Measurements from ENCODE around the gene SH2D3A. TPM values are rescaled to one million over a fixed set of nuclear protein-coding genes. Genes with fewer than 3 reads are reported as not detected.

Gene SH2D3A
- total and polyA plus RNA-seq, 8 donors, result 10.1 to 33.0 (median 14.2) TPM

DNA sequence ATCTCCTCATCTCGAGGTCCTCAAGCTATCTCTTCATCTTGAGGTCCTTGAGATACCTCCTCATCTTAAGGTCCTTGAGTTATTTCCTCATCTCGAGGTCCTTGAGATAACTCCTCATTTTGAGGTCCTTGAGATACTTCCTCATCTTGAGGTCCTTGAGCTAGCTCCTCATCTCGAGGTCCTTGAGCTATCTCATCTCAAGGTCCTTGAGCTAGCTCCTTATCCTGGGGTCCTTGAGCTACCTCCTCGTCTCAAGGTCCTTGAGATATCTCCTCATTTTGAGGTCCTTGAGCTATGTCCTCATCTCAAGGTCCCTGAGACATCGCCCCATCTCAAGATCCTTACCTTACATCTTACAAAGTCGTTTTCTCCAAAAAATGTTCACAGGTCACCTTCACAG is 24.0 kb upstream of the SH2D3A start:
- no peak for FAIRE-seq
- intact Hi-C loops (cut with DNase I), result no loop called here

DNA sequence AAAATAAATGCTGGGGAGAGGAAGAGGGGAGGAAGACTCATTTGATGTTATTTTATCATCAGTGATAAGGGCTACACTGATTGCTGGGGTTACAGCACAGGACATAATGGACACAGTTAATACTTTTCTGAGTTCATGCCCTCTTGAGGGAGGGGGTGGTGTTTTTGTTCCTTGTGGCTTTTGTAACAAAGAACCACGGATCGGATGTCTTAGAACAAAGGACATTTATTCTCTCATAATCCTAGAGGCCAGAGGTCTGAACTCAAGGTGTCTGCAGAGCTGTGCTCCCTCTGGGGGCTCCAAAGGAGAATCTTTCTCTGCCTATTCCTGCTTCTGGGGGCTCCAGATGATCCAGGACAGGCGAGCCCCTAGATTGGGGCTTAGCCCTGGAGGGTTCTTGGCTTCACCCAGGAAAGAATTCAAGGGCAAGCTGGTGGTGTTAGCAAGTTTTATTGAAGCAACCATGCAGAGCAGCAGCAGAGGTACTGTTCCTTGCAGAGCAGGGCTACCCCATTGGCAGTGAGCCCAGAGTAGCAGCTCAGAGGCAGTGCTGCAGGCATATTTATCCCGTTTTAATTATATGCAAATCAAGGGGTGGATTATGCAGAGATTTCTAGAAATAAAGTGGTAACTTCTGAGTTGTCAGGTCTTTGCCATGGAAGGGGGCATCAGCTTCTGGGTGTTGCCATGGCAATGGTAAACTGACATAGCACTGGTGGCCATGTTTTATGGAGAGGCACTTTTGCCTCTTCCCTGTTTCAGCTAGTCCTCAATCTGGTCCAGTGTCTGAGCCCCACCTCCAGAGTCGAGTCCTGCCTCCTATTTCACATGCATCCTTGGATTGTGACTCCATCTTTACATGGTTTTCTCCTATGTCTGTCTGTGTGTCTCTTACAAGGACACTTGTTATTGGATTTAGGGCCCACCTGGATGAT is 23.2 kb upstream of the SH2D3A start:
- H3K36me3 ChIP-seq, result no peaks in the 10 kb centered on the region
- H3K4me3 ChIP-seq, result no peak overlapping the region
- intact Hi-C loops (cut with DNase I), result no loop called here
- 34 to 40% methylated on average over 5 of the region's 5 CpGs for WGBS, 2 donors
- no peak for DNase-seq
- TF ChIP-seq, protein P1, sequence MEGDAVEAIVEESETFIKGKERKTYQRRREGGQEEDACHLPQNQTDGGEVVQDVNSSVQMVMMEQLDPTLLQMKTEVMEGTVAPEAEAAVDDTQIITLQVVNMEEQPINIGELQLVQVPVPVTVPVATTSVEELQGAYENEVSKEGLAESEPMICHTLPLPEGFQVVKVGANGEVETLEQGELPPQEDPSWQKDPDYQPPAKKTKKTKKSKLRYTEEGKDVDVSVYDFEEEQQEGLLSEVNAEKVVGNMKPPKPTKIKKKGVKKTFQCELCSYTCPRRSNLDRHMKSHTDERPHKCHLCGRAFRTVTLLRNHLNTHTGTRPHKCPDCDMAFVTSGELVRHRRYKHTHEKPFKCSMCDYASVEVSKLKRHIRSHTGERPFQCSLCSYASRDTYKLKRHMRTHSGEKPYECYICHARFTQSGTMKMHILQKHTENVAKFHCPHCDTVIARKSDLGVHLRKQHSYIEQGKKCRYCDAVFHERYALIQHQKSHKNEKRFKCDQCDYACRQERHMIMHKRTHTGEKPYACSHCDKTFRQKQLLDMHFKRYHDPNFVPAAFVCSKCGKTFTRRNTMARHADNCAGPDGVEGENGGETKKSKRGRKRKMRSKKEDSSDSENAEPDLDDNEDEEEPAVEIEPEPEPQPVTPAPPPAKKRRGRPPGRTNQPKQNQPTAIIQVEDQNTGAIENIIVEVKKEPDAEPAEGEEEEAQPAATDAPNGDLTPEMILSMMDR (IDR thresholded peaks at IDR 0.05), result no peak
- H3K27me3 ChIP-seq, result no peaks in the 10 kb centered on the region
- no peaks in the 10 kb centered on the region for H3K4me1 ChIP-seq
- no peak overlapping the region for H3K27ac ChIP-seq
- H3K9me3 ChIP-seq, result no peaks in the 10 kb centered on the region
- no peak for FAIRE-seq
- no peak for ATAC-seq

More for the DNA sequence above, 24.0 kb upstream of the SH2D3A start:
- H3K27me3 ChIP-seq, result no peaks in the 10 kb centered on the region
- no peaks in the 10 kb centered on the region for H3K9me3 ChIP-seq
- 43 to 53% methylated on average over 6 of the region's 6 CpGs for WGBS, 2 donors
- ATAC-seq, result no peak
- DNase-seq, result no peak
- no peak overlapping the region for H3K27ac ChIP-seq
- H3K4me1 ChIP-seq, result no peaks in the 10 kb centered on the region
- TF ChIP-seq, protein P1 (IDR thresholded peaks at IDR 0.05), result no peak
- H3K4me3 ChIP-seq, result no peak overlapping the region
- no peaks in the 10 kb centered on the region for H3K36me3 ChIP-seq

DNA sequence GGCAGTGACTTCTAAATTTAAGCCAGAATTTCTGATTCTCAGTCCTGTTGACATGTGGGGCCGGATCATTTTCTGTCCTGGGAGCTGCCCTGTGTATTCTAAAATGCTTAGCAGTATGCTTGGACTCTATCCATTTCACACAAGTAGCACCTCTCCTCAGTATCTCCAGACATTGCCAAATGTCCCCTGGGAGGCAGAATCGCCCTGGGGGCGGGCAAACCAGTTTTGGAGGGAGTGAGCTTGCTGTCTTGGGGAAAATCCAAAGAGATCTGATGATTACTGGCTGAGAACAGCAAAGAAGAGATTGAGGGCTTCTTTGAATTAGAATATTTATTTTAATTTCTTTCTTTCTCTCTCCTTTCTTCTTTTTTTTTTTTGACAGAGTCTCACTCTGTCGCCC is 21.7 kb upstream of the SH2D3A start:
- Histone ChIP-seq H3K27me3 (no peaks in the 10 kb centered on the region), H3K27ac (no peak overlapping the region), H3K36me3 (no peaks in the 10 kb centered on the region), H3K4me1 (no peaks in the 10 kb centered on the region), H3K9me3 (no peaks in the 10 kb centered on the region), H3K4me3 (no peak overlapping the region)
- no peak for ATAC-seq
- WGBS, 2 donors, result 52 to 65% methylated on average over 4 of the region's 4 CpGs
- no peak for DNase-seq
- intact Hi-C loops (cut with DNase I), result no loop called here
- TF ChIP-seq, protein P1 (IDR thresholded peaks at IDR 0.05), result no peak
- no peak for FAIRE-seq

DNA sequence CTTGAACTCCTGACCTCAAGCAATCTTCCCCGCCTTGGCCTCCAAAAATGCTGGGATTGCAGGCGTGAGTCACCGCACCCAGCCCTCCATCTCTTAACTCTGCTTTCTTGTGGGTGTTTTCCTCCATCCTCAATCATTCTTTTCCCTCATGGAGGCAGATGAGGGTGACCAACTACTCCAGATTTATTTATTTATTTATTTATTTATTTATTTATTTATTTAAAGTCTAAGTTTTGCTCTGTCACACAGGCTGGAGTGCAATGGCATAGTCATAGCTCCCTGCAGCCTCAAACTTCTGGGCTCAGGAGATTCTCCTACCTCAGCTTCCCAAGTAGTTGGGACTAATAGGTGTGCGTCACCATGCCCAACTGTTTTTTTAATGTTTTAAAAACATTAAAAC is 20.2 kb upstream of the SH2D3A start:
- DNase-seq (no peak), FAIRE-seq (no peak), ATAC-seq (no peak)
- TF ChIP-seq, protein P1 (IDR thresholded peaks at IDR 0.05), result no peak
- intact Hi-C loops (cut with DNase I), result no loop called here
- H3K36me3 ChIP-seq, result no peaks in the 10 kb centered on the region
- no peak overlapping the region for H3K27ac ChIP-seq
- H3K4me1 ChIP-seq, result no peaks in the 10 kb centered on the region
- no peak overlapping the region for H3K4me3 ChIP-seq
- H3K9me3 ChIP-seq, result no peaks in the 10 kb centered on the region
- H3K27me3 ChIP-seq, result no peaks in the 10 kb centered on the region
- WGBS, 2 donors, result 80 to 90% methylated on average over 4 of the region's 4 CpGs

DNA sequence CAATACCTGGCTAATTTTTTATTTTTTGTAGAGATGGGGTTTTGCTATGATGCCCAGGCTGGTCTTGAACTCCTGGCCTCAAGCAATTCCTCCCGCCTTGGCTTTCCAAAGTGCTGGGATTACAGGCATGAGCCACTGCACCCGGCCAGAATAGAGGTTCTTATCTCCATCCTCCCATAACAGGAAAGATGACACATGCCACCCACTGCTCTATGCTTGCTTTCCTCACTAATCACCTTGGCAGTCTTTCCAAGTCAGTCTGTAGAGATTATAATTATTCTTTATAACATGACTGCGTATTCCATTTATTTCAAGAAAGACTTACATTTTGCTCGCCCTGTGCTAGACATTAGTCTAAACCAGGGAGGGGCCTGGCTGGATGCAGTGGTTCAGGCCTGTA is 12.0 kb upstream of the SH2D3A start:
- DNase-seq (no peak), FAIRE-seq (no peak), ATAC-seq (no peak)
- intact Hi-C loops (cut with DNase I), result no loop called here
- 75 to 80% methylated on average over 4 of the region's 4 CpGs for WGBS, 2 donors
- H3K27ac ChIP-seq, result no peak overlapping the region
- H3K36me3 ChIP-seq, result no peaks in the 10 kb centered on the region
- no peaks in the 10 kb centered on the region for H3K4me1 ChIP-seq
- H3K27me3 ChIP-seq, result no peaks in the 10 kb centered on the region
- H3K9me3 ChIP-seq, result no peaks in the 10 kb centered on the region
- TF ChIP-seq, protein P1 (IDR thresholded peaks at IDR 0.05), result no peak
- H3K4me3 ChIP-seq, result no peak overlapping the region

Measured in pancreas (tissue), 10 donors.